Measurements from ENCODE around the gene CLCNKA.
"Not testable (repeated sequence)": the region's sequence is repeated elsewhere in the genome, so short reads cannot be mapped to it uniquely, and the experiment has no call there.

CLCNKA gene

GRCh38 chr1:16018308-16018707 is 3.5 kb upstream of the CLCNKA start:
- no peak for DNase-seq

DNA sequence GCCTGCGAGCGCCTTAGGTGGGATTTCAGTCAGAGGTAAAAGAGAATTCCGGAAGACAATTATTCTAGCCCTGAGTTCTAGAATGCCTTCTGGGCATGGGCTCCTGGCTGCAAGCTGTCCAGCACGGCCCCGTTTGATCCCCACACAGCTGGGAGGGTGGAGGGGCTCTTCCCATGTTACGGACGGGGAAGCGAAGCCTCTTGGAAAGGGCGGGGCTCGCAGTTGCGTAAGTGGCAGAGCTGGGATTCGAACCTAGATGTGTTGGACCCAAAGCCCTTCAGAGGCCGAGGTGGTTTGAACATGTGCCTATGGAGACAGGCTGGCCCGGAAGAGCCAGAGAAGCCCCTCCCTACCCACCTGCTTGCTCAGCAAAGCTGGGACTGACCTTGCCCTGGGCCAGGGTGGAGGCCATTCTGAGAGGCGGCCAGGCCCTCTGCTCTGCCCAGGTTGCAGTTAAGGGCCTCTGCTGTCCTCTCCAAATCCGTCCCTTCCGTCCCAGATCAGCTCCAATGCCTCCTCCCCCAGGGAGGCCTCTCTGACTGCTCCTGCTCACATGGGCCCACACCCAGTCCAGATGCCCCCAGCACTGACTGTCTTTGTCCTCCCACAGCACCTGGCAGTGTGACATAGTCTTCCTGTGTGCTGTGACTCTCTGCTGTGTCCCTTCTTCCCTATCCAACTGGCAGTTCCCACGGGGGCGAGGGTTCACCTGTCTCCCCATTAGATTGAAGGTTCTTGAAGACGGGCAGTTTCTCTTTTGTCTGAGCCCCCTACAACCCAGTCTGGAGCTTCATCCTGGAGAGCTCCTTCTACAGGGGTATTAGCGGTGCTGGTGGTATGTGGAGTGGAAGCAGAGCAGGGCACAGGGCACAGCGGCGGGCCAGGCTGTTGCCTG is 2.8 kb upstream of the CLCNKA start:
- no peak for DNase-seq

DNA sequence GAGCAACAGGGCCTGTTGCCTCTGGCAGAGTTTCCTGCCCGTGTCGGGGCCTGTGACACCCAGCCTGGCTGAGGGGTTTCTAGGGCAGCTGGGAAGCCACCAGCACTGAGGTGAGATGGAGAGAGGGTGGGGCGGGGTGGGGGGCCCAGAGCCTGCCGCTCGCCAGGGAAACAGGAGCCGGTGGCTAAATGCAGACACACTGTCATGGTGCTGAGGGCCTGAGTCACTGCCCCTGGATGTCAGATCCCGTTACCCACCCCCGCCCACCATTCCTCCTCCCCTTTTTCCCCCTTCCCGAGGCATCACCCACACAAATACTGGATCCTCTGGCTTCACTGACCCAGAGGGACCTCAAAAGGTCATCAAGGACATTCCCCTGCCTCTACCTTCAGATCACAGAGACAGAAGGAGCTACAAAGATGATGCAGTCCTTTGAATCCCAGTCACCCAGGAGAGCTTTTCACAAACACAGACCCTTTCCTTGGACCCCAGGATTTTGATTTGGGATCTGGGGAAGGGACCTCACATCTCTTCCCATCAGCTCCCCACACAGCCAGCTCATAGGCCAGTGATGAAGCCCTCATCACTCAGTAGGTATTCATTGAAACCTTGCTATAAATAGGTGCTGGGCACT is 2.1 kb upstream of the CLCNKA start:
- no peak for DNase-seq

GRCh38 chr1:16020325-16020724 is 1.5 kb upstream of the CLCNKA start:
- DNase-seq: no peak

DNA sequence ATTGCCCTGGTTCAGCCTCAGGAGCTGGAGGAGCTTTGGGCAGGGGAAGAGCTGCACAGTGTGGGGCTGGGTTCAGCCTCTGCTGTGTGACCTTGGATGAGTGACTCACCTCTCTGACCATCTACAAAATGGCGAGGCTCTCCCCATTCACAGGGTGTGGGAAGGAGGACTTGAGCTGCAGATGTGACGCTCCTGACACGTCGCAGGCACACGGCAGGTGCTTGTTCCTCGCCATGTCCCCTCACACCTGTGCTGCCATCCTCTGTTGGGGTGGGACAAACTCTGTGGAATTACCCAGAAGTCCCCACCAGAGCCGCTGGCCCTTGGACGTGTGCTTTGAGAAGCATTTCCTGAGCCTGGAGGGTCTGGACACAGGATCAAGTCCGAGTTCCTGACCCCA is 958 bp upstream of the CLCNKA start:
- DNase-seq: not testable (repeated sequence)

GRCh38 chr1:16022393-16022792 is 557 bp downstream of the CLCNKA start:
- no peak for DNase-seq

DNA sequence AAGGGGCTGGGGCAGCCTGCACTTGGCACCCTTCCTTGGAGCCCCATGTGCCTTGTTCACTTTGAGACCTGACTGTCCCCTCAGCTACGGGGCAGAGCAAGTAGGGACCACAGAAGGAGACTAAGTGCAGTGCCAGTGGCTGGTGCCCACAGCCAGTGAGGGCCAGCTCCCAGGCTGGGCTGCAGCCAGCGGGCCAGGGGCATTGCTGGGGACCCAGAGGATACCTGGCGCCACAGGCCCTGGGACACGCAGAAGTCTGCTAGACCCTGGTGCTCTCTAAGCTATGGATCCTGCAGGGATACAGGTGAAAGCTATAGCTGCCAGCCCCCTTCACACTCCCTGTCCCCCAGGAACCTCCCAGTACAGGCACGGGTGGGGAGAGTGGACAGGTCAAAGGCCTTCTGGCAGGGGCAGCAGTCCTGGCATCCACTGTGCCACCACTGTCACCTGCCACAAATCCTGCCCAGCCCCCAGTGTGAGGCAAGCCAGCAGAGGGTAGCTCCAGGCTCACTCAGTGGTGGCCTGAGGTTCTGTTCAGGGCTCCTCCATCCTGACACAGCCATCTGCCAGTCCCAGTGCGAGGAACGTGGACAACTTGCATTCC is 1.3 kb downstream of the CLCNKA start:
- DNase-seq: no peak

GRCh38 chr1:16026302-16026701 is 4.5 kb downstream of the CLCNKA start:
- DNase-seq: not testable (repeated sequence)

DNA sequence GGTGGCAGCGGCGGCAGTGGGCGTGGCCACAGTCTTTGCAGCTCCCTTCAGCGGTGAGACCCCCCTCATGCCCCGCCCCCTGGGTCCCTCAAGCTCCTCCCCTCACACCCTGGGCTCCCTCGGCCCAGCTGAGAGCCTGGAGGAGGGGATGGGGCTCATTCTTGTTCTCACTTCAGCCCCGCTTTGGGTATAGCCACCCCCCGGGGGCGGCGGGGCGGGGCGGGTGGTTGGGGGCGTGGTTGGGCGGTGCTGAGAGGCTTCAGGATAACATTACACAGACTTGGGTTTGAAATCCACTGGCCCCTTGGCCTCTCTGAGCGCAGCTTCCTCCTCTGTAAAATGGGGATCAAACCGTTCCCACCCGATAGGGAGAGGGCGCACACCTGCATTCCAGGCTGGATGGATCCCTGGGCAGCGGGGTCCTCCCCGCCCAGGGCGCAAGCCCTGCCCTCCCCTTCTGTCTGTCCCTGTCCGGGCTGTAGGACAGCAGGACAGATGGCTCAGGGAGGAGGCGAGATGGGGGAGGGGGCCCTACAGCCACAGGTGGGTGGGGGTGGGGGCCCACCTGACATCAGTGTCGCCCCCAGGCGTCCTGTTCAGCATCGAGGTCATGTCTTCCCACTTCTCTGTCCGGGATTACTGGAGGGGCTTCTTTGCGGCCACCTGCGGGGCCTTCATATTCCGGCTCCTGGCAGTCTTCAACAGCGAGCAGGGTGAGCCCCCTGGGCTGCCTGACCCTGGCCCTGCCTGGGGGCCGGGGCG is 5.1 kb downstream of the CLCNKA start:
- peak; percentile 28 for DNase-seq

DNA sequence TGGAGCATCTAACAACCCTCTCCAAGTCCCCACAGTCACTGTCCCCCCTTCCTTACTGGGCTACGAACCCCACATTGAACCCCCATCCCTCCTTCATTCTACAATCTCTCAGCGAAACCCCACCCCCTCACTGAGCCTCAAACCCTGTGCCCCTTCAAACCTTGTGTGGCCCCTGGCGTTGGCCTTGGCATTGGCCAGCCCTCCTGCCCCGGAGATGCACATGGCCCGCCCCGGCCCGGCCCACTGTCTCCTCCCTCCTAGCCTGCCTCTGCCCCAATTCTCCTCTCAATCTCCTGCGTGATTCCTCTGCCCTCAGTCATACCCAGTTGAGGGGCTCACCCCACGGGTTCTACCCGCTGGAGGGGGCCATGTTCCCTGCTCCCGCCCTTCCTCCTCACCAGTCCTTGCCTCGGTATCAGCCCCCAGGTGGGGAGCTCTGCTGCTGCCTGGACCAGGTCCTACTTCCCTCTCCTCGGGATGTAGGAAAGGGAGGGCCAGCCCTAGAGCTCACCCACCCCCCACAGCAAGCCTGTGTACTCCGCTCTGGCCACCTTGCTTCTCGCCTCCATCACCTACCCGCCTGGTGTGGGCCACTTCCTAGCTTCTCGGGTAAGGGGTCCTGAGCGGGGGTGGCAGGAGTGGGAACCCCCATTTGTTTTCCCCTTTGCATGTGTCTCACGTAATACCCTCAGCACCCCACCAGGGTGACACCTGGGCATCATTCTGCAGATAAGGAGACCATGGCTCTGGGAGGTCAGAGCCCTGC is 6.6 kb downstream of the CLCNKA start:
- no peak for DNase-seq

DNA sequence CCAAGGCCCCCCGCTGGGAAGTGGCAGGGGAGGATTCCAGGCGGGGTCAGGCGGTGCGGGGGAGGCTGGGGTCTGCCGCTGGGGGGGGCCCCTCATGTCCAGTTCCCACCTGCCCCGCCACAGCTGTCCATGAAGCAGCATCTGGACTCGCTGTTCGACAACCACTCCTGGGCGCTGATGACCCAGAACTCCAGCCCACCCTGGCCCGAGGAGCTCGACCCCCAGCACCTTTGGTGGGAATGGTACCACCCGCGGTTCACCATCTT is 7.1 kb downstream of the CLCNKA start:
- DNase-seq: not testable (repeated sequence)

DNA sequence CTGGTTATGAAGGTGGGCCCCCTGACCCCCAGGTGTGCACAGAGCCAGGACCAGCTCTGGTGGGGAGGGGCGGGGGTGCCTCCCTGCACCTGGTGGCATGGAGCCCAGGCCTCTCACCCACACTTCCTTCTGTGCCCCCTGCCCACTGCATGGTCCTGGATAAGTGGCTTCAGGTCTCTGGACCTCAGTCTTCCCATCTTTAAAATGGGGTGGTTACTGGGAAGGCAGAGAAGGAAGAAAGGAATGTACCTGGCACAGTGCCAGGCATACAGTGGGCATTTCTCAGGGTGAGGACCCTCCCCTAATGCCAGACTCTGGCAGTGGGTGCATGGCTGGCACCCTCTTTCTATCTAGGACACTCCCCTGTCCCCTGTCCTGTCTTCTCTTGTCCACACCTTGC is 7.5 kb downstream of the CLCNKA start:
- no peak for DNase-seq

DNA sequence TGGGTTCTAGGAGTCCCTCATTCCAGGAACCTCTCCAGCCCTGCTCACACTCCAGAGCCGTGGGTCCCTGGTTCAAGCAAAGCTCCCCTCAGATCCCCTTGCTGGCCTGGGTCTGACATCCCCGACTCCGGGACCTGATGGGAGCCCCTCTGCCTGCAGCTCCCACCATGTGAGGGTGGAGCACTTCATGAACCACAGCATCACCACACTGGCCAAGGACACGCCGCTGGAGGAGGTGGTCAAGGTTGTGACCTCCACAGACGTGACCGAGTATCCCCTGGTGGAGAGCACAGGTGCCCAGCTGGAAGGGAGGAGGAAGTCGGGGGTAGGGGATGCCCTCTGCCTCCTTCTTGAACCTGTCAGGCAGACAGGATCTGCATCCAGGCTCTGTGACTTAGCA is 9.7 kb downstream of the CLCNKA start:
- DNase-seq: no peak

DNA sequence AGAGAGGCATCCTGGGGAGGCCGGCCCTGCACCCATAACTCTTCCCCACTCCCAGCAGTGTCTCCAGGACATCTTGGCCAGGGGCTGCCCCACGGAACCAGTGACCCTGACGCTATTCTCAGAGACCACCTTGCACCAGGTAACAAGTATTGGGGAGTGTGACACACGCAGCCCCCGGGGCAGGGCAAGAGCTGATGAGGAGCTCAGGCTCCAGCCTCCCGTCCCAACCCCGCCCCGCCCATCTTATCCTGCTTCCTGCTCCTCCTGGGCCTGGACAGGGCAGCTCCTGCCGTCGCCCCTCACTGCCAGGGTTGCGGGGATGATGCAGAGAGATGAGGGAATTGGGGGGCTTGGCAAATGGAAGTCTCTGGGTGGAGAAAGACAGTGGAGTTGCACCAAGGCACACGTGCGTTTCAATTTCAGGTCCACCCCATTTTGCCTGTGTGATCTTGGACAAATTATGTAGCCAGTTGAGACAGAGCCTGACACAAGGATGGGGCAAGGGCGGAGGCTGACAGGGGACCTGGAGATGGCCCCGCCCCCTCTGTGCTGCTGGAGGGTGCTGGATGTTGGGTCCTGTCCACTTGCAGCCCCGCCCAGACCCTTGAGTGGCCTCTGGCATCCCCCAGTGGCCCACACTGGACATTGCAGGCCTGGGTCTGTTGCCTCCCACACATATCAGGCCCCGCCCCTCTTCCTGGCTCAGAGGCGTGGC is 10.7 kb downstream of the CLCNKA start:
- DNase-seq: peak; percentile 55

DNA sequence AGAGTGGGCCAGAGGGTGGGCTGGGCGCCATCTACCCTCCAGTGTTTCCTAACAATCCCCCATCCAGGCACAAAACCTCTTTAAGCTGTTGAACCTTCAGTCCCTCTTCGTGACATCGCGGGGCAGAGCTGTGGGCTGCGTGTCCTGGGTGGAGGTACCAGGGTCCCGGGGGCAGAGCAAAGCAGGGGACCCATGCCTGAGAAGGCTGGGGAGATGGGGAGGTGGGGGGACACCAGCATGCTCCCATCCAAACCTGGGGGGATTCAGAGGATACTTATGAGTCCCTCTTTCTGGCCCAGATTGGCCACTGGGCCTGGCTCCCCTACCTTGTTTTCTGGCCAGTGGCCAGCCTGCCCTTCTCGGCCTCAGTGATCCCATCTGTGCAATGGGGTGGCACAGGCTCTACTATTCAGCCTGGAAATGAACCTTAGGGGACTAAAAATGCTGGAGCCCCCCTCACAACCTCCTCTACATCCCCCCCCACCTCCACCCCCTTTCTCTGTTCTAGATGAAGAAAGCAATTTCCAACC is 11.3 kb downstream of the CLCNKA start:
- DNase-seq: not testable (repeated sequence)

DNA sequence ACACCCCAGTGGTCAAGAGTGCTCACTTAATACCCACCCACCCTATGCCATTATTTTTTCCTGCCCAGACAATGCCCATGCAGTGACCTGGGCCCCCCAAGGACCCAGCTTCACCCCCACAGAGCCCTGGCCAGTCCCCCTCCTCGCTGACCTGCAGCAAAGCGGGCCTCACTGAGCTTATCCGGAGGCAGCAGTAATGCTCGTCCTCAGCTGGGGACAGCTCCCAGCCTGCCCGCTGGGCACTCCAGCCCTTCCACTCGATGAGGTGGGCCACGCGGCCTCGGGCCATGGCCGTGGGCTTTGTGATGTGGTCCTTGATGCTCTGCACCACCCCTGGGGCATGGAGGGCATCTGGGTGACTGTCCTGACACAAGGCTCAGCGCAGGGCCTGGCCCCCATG is 14.6 kb downstream of the CLCNKA start:
- not testable (repeated sequence) for DNase-seq

GRCh38 chr1:16038620-16038912 is 16.7 kb downstream of the CLCNKA start:
- DNase-seq: peak; percentile 27

- not testable (repeated sequence) for DNase-seq
Observed at GRCh38 chr1:16039871-16040270, 18.0 kb downstream of the CLCNKA start.

DNA sequence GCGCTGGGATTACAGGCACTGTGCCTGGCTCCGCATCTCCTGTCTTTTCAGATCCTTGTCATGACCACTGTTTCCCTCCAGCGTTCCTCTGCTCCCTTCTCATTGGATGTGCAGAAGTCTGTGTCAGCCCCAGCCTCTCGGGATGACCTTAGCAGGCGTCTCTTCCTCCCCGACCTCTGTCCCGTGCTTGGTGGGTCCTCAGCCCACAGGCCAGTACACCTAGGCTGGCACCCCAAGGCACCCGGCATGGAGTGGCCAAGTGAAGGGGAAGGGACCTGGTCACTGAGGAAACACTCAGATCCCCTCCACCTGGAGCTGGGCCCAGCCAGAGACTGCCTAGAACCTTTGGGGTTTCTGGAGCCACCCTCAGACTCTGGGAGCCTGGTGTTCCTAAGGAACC is 19.4 kb downstream of the CLCNKA start:
- DNase-seq: no peak

GRCh38 chr1:16042096-16042495 is 20.3 kb downstream of the CLCNKA start:
- no peak for DNase-seq

DNA sequence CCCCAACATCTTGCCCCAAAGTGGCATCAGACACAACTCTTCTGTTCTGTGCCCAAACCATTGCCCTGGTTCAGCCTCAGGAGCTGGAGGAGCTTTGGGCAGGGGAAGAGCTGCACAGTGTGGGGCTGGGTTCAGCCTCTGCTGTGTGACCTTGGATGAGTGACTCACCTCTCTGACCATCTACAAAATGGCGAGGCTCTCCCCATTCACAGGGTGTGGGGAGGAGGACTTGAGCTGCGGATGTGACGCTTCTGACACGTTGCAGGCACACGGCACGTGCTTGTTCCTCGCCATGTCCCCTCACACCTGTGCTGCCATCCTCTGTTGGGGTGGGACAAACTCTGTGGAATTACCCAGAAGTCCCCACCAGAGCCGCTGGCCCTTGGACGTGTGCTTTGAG is 20.8 kb downstream of the CLCNKA start:
- not testable (repeated sequence) for DNase-seq

DNA sequence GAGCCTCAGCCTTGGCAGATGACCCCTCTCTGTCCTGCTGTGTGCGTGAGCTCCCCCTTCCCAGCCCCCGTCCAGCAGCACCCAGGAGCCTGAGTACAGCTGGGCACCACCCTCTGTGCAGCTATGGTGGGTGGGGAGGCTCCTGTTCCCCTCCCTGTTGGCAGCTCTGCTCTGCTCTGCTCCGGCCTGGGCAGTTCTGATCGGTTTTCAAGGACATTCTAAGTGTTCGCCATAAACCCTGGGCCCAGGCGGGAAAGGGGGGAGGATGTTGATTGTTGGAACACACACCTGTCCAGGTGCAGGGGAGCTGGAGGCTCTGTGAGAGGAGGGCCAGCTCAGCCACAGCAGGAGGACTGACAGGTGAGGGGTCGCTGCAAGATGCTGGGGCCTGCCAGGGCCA is 21.7 kb downstream of the CLCNKA start, which contains the start of gene CLCNKB:
CLCNKB (plus strand) TSS at position 262 of the 400 bp plus-strand sequence. CDS start 711 bp downstream, outside the sequence.
- DNase-seq: no peak
